Body of pancreas (tissue), 4 donors: Measurements from ENCODE around the gene UNC80. TPM values are rescaled to one million over a fixed set of nuclear protein-coding genes. Genes with fewer than 3 reads are reported as not detected.
"Not testable (repeated sequence)": the region's sequence is repeated elsewhere in the genome, so short reads cannot be mapped to it uniquely, and the experiment has no call there.

Source experiments
- ATAC-seq: fragments of 150-250 bp; one replicate; pipeline ENCODE4 v1.9.1; 2016
- DNase-seq, 4 donors: peaks; one replicate each; pipeline ENCODE4 v3.0.0-alpha.2; 2019
- H3K27ac ChIP-seq, 4 donors: fragments of 200-600 bp; sonication (generic); 1 replicate in 3 of 4; 2 replicates in 1 of 4; pipeline versions ENCODE4 v1.5.1 to v1.6.1; 2016 to 2019; ENCODE audit warnings: mild to moderate bottlenecking in 1 of 4, mixed read lengths in 1 of 4, moderate library complexity in 1 of 4
- H3K27me3 ChIP-seq, 2 donors: fragments of 200-600 bp; sonication (generic); one replicate each; pipeline ENCODE4 v1.6.0; 2016; ENCODE audit warnings: mild to moderate bottlenecking in 1 of 2
- H3K36me3 ChIP-seq, 2 donors: fragments of 200-600 bp; sonication (generic); replicated peaks in 1 of 2; 2 replicates each; pipeline ENCODE4 v1.5.1; 2016; ENCODE audit warnings: low read depth in 2 of 2; ENCODE audit not compliant: insufficient read depth in 1 of 2
- H3K4me1 ChIP-seq: fragments of 200-600 bp; sonication (generic); one replicate; pipeline ENCODE4 v1.6.0; 2016
- H3K4me3 ChIP-seq, 2 donors: fragments of 200-600 bp; sonication (generic); 1 replicate in 1 of 2; 2 replicates in 1 of 2; pipeline ENCODE4 v1.5.1; 2016 to 2019
- H3K9me3 ChIP-seq, 3 donors: fragments of 200-600 bp; sonication (generic); 1 replicate in 2 of 3; 2 replicates in 1 of 3; pipeline ENCODE4 v1.5.1; 2016
- CTCF ChIP-seq, 7 experiments: fragments of 450-650 bp in 4 of 7; fragments of 200-600 bp in 3 of 7; sonication (generic) in 3 of 7; IDR thresholded peaks; one replicate each; pipeline ENCODE4 v1.5.1; 2016 to 2019; ENCODE audit warnings: antibody characterized with exemption in 7 of 7
- POLR2A ChIP-seq, 3 donors: fragments of 450-650 bp; IDR thresholded peaks; one replicate each; pipeline ENCODE4 v1.6.1; 2016; ENCODE audit warnings: antibody characterized with exemption in 3 of 3, mild to moderate bottlenecking in 2 of 3
- WGBS, 2 donors: methylation state at CpG; one replicate each; pipeline ENCODE4 v1.1.5; 2017; 5-methylcytosine and 5-hydroxymethylcytosine counted together
- intact Hi-C: fragments of 100-400 bp; cut with DNase I; formaldehyde crosslinking; loops from one replicate; pipeline ENCODE4 v1.15.1; 2023
- total RNA-seq, 2 donors: library from RNA; depleted of rRNA; stranded (reverse); fragments of >200 nt; gene quantifications; one replicate each; pipeline ENCODE4 v1.1.0, GENCODE V29; 2016

Gene UNC80
- total RNA-seq, 2 donors from 2014 or later, result 1.8 to 4.0 TPM

DNA sequence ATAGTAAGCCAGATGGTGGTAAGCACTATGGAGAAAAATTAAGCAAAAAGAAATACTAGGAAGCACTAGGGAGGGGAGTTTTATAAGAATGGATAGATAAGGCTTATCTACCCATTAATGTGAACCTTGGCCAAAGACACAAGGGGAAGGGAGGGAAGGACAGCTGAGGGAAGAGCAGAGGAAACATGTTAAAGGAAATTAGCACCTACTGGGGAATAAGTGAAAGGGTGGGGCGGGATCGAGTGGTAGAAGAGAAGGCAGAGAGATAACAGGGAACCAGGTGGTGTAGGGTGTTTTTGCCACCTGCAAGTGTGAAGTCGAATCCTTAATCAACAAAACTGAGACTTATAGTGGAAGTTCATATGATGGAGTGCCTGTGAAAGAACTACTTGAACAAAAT, 1.7 kb downstream of the UNC80 start:
- TF ChIP-seq CTCF (IDR thresholded peaks at IDR 0.05) (no peak), POLR2A (IDR thresholded peaks at IDR 0.05) (no peak)
- no peak for ATAC-seq
- Histone ChIP-seq H3K36me3 (no peaks in the 10 kb centered on the region), H3K27me3 (no peaks in the 10 kb centered on the region), H3K9me3 (no peaks in the 10 kb centered on the region), H3K27ac (no peak overlapping the region), H3K4me1 (peaks cover 5% of the 10 kb centered on the region), H3K4me3 (no peak overlapping the region)
- DNase-seq, result no peak
- 29 to 34% methylated on average over 3 of the region's 3 CpGs for WGBS, 2 donors
- intact Hi-C loops, result no loop called here

GRCh38 chr2:209787416-209787815, 15.8 kb downstream of the UNC80 start:
- no peaks in the 10 kb centered on the region for H3K4me1 ChIP-seq
- intact Hi-C loops, result no loop called here

DNA sequence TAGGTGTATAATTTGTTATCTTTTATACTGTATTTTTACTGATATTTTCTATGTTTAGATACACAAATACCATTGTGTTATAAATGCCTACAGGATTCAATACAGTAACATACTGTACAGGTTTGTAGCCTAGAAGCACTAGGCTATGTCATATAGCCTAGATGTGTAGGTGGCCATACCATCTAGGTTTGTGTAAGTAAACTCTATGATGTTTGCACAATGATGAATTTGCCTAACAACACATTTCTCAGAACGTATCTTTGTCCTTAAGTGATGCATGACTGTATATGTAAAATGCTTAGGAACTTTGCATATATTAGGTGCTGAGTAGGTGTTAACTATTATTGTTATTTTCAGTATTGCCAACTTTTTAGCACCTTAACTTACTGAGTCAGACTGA, 17.3 kb downstream of the UNC80 start:
- intact Hi-C loops, result no loop called here

More at GRCh38 chr2:209787416-209787815, 15.8 kb downstream of the UNC80 start:
- no peaks in the 10 kb centered on the region for H3K9me3 ChIP-seq
- 89 to 95% methylated on average over 5 of the region's 5 CpGs for WGBS, 2 donors
- H3K4me3 ChIP-seq, result no peak overlapping the region
- DNase-seq, result no peak
- TF ChIP-seq CTCF (IDR thresholded peaks at IDR 0.05), result no peak
- TF ChIP-seq POLR2A (IDR thresholded peaks at IDR 0.05), result no peak
- no peak for ATAC-seq
- H3K36me3 ChIP-seq, result no peaks in the 10 kb centered on the region
- no peaks in the 10 kb centered on the region for H3K27me3 ChIP-seq
- no peak overlapping the region for H3K27ac ChIP-seq

DNA sequence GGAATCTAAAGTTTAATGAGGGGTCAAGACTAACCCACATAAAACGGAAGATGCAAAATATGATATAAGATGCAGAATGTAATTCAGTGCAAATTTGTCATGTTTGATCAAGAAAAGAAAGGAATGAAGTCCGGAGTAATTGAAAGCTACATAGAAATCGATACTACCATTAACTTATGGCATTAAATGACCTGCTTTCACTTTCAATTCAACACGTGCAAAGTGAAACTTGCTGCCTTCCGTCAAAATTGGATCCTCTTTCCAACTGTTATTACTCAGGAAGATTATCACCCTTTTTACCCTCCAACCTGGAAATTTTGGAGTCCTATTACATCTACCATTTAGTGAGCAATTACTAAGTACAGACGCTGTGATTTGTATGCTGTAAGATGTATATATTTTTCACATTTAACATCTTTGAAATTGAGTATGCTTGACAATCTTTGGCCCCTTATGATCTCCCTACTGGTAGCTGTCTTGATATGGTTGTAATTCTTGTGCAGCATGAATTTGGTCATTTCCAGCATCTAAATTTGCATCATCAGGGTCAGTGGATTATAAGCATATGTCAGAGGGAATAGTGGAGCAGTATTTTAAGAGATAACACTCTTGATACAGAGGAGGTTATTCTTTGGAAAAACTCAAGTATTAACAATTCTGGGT, 18.6 kb downstream of the UNC80 start:
- no peaks in the 10 kb centered on the region for H3K36me3 ChIP-seq
- no peaks in the 10 kb centered on the region for H3K27me3 ChIP-seq
- H3K4me3 ChIP-seq, result no peak overlapping the region
- TF ChIP-seq CTCF (IDR thresholded peaks at IDR 0.05), result no peak
- TF ChIP-seq POLR2A (IDR thresholded peaks at IDR 0.05), result no peak
- WGBS, 2 donors, result 61 to 63% methylated on average over 6 of the region's 6 CpGs
- H3K27ac ChIP-seq, result no peak overlapping the region
- no peak for ATAC-seq
- no peaks in the 10 kb centered on the region for H3K9me3 ChIP-seq
- intact Hi-C loops, result no loop called here
- H3K4me1 ChIP-seq, result no peaks in the 10 kb centered on the region
- DNase-seq, result no peak

More for the DNA sequence above, 17.3 kb downstream of the UNC80 start:
- Histone ChIP-seq H3K27me3 (no peaks in the 10 kb centered on the region), H3K27ac (no peak overlapping the region), H3K4me1 (no peaks in the 10 kb centered on the region), H3K9me3 (no peaks in the 10 kb centered on the region), H3K36me3 (no peaks in the 10 kb centered on the region), H3K4me3 (no peak overlapping the region)
- no peak for DNase-seq
- ATAC-seq, result no peak
- WGBS, 2 donors, result 57 to 63% methylated on average over 1 of the region's 1 CpG
- TF ChIP-seq CTCF (IDR thresholded peaks at IDR 0.05) (no peak), POLR2A (IDR thresholded peaks at IDR 0.05) (no peak)

DNA sequence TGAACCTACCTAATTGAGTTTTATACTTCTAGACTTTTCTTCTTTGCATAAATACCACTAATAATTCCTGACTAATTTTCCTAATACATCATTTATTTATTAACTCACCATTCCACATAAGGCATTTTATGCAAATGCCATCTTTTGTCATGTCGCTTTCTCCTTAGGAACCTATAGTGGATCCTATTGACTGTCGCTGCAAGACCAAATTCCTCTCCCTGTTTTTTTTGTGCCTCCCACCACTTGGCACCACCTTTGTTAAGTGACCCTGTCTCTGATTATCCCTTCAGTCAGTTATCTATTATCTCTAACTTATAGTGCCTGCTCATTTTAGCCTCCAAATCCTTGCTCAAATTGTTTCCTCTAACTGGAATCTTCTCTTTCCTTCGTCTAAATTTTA, 19.5 kb downstream of the UNC80 start:
- Histone ChIP-seq H3K27me3 (no peaks in the 10 kb centered on the region), H3K4me3 (no peak overlapping the region), H3K27ac (no peak overlapping the region), H3K9me3 (no peaks in the 10 kb centered on the region), H3K36me3 (no peaks in the 10 kb centered on the region), H3K4me1 (no peaks in the 10 kb centered on the region)
- intact Hi-C loops, result no loop called here
- 67 to 74% methylated on average over 3 of the region's 3 CpGs for WGBS, 2 donors
- ATAC-seq (no peak), DNase-seq (no peak)
- TF ChIP-seq POLR2A (IDR thresholded peaks at IDR 0.05), result no peak
- no peak for TF ChIP-seq CTCF (IDR thresholded peaks at IDR 0.05)

DNA sequence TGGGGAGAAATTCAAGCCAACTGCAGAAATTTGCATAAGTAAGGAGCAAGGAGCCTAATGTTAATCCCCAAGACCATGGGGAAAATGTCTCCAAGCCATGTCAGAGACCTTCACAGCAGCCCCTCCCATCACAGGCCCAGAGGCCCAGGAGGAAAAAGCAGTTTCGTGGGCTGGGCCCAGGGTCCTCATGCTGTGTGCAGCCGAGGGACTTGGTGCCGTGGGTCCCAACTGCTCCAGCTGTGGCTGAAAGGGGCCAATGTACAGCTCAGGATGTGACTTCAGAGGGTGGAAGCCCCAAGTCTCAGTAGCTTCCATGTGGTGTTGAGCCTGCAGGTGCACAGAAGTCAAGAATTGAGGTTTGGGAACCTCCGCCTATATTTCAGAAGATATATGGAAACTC, 23.8 kb downstream of the UNC80 start:
- H3K4me1 ChIP-seq, H3K27ac ChIP-seq, H3K4me3 ChIP-seq, DNase-seq, ATAC-seq, intact Hi-C loops, H3K27me3 ChIP-seq, H3K36me3 ChIP-seq, H3K9me3 ChIP-seq: not testable (repeated sequence)
- 84 to 94% methylated on average over 4 of the region's 4 CpGs for WGBS, 2 donors
